H9 (cell line): ENCODE measurements around the gene HBS1L. TPM values are rescaled to one million over a fixed set of nuclear protein-coding genes. Genes with fewer than 3 reads are reported as not detected.

Experiments
- DNase-seq: peaks from one replicate; pipeline ENCODE4 v3.0.0-alpha.2; 2017
- H2AFZ ChIP-seq: one replicate; pipeline ENCODE4 v1.6.1; 2013; ENCODE audit warnings: mild to moderate bottlenecking, low read length, control low read depth, moderate library complexity
- H2AK5ac ChIP-seq: 2 replicates; pipeline ENCODE4 v1.6.1; 2013; ENCODE audit warnings: low read length, control low read depth, mixed read lengths; ENCODE audit not compliant: insufficient read length
- H2BK120ac ChIP-seq: one replicate; pipeline ENCODE4 v1.6.1; 2013; ENCODE audit warnings: low read depth, mild to moderate bottlenecking, low read length, control low read depth, inconsistent platforms; ENCODE audit not compliant: poor library complexity, severe bottlenecking
- H2BK12ac ChIP-seq: 2 replicates; pipeline ENCODE4 v1.6.1; 2013; ENCODE audit warnings: low read length, control low read depth, mixed read lengths, low read depth; ENCODE audit not compliant: insufficient read length
- H2BK15ac ChIP-seq: 2 replicates; pipeline ENCODE4 v1.6.1; 2013; ENCODE audit warnings: low read depth, low read length, control low read depth
- H2BK20ac ChIP-seq: one replicate; pipeline ENCODE4 v1.6.1; 2013; ENCODE audit warnings: low read depth, mild to moderate bottlenecking, low read length, control low read depth, inconsistent platforms; ENCODE audit not compliant: poor library complexity, severe bottlenecking
- H2BK5ac ChIP-seq: 2 replicates; pipeline ENCODE4 v1.6.1; 2013; ENCODE audit warnings: low read length, control low read depth, mixed read lengths; ENCODE audit not compliant: insufficient read length
- H3K14ac ChIP-seq: 2 replicates; pipeline ENCODE4 v1.6.1; 2013; ENCODE audit warnings: low read length, control low read depth; ENCODE audit not compliant: insufficient read depth
- H3K18ac ChIP-seq: 2 replicates; pipeline ENCODE4 v1.6.1; 2013; ENCODE audit warnings: low read depth, mild to moderate bottlenecking, mixed read lengths, low read length, control low read depth; ENCODE audit not compliant: insufficient read length
- H3K23ac ChIP-seq: 2 replicates; pipeline ENCODE4 v1.6.1; 2013; ENCODE audit warnings: low read length, control low read depth, mixed read lengths, low read depth; ENCODE audit not compliant: insufficient read length
- H3K23me2 ChIP-seq: 2 replicates; pipeline ENCODE4 v1.6.1; 2013; ENCODE audit warnings: low read depth, mild to moderate bottlenecking, mixed read lengths, low read length, control low read depth; ENCODE audit not compliant: insufficient read length, poor library complexity, severe bottlenecking
- H3K27ac ChIP-seq: 2 replicates; pipeline ENCODE4 v1.5.1; 2013; ENCODE audit warnings: low read length, control low read depth, mixed read lengths, low read depth; ENCODE audit not compliant: insufficient read length
- H3K27me3 ChIP-seq: 2 replicates; pipeline ENCODE4 v1.6.1; 2013; ENCODE audit warnings: low read length, control low read depth, inconsistent platforms; ENCODE audit not compliant: insufficient read depth
- H3K4ac ChIP-seq: 2 replicates; pipeline ENCODE4 v1.6.1; 2013; ENCODE audit warnings: low read depth, mild to moderate bottlenecking, control low read depth, inconsistent platforms, low read length, moderate library complexity
- H3K4me1 ChIP-seq: 2 replicates; pipeline ENCODE4 v1.6.1; 2013; ENCODE audit warnings: low read length, control low read depth, inconsistent platforms; ENCODE audit not compliant: insufficient read depth
- H3K4me2 ChIP-seq: 2 replicates; pipeline ENCODE4 v1.6.1; 2013; ENCODE audit warnings: low read length, control low read depth, mixed read lengths; ENCODE audit not compliant: insufficient read length, insufficient read depth
- H3K56ac ChIP-seq: 2 replicates; pipeline ENCODE4 v1.6.1; 2013; ENCODE audit warnings: low read depth, mild to moderate bottlenecking, mixed read lengths, low read length, control low read depth; ENCODE audit not compliant: insufficient read length
- H3K79me1 ChIP-seq: 2 replicates; pipeline ENCODE4 v1.6.1; 2013; ENCODE audit warnings: low read depth, mild to moderate bottlenecking, moderate library complexity, low read length, control low read depth, inconsistent platforms; ENCODE audit not compliant: insufficient read depth, poor library complexity, severe bottlenecking
- H3K79me2 ChIP-seq: 2 replicates; pipeline ENCODE4 v1.6.1; 2013; ENCODE audit warnings: low read length, control low read depth, inconsistent platforms; ENCODE audit not compliant: insufficient read depth
- H3K9ac ChIP-seq: 2 replicates; pipeline ENCODE4 v1.6.1; 2013; ENCODE audit warnings: low read length, control low read depth, mixed read lengths; ENCODE audit not compliant: insufficient read length; ENCODE audit errors: extremely low read depth
- H3K9me3 ChIP-seq: one replicate; pipeline ENCODE4 v1.6.1; 2013; ENCODE audit warnings: low read depth, low read length, inconsistent platforms; ENCODE audit not compliant: control insufficient read depth
- H3T11ph ChIP-seq: one replicate; pipeline ENCODE4 v1.6.1; 2013; ENCODE audit warnings: mild to moderate bottlenecking, low read length, control low read depth, inconsistent platforms
- H4K20me1 ChIP-seq: one replicate; pipeline ENCODE4 v1.6.1; 2013; ENCODE audit not compliant: control insufficient read depth, insufficient read length, insufficient read depth
- H4K5ac ChIP-seq: 2 replicates; pipeline ENCODE4 v1.6.1; 2013; ENCODE audit warnings: low read depth, mild to moderate bottlenecking, mixed read lengths, low read length, control low read depth; ENCODE audit not compliant: insufficient read length
- H4K8ac ChIP-seq: replicated peaks from 2 replicates; pipeline ENCODE4 v1.6.1; 2013; ENCODE audit warnings: low read length, control low read depth, mixed read lengths, low read depth; ENCODE audit not compliant: insufficient read length
- H4K91ac ChIP-seq: 2 replicates; pipeline ENCODE4 v1.6.1; 2013; ENCODE audit warnings: low read depth, mild to moderate bottlenecking, moderate library complexity, mixed read lengths, low read length, control low read depth; ENCODE audit not compliant: insufficient read length
- H3K27ac Mint-ChIP-seq, 3 experiments: 2 replicates in 2 of 3; 3 replicates in 1 of 3; pipeline ENCODE4 v1.8.0; 2020 to 2021; ENCODE audit warnings: mixed read lengths in 3 of 3, mild to moderate bottlenecking in 1 of 3, moderate library complexity in 1 of 3
- H3K27me3 Mint-ChIP-seq: 2 replicates; pipeline ENCODE4 v1.8.0; 2021; ENCODE audit warnings: low read depth, mild to moderate bottlenecking, moderate library complexity, mixed read lengths
- H3K36me3 Mint-ChIP-seq, 3 experiments: 2 replicates in 2 of 3; 3 replicates in 1 of 3; pipeline ENCODE4 v1.8.0; 2020 to 2021; ENCODE audit warnings: low read depth in 3 of 3, mixed read lengths in 3 of 3; ENCODE audit not compliant: insufficient read depth in 1 of 3
- H3K4me1 Mint-ChIP-seq, 2 experiments: 2 replicates each; pipeline ENCODE4 v1.8.0; 2020; ENCODE audit warnings: mixed read lengths in 2 of 2
- H3K4me3 Mint-ChIP-seq, 2 experiments: 2 replicates in 1 of 2; 3 replicates in 1 of 2; pipeline ENCODE4 v1.8.0; 2020 to 2021; ENCODE audit warnings: mild to moderate bottlenecking in 2 of 2, mixed read lengths in 2 of 2, moderate library complexity in 1 of 2
- H3K9me3 Mint-ChIP-seq, 2 experiments: 2 replicates in 1 of 2; 3 replicates in 1 of 2; pipeline ENCODE4 v1.8.0; 2020; ENCODE audit warnings: mild to moderate bottlenecking in 2 of 2, mixed read lengths in 2 of 2, moderate library complexity in 1 of 2
- WGBS: extraction: QIAGEN DNeasy Blood & Tissue Kit; methylation state at CpG from one replicate; pipeline ENCODE4 v1.1.7; 2013; ENCODE audit warnings: missing lambda C conversion rate, low lambda C conversion rate, mixed read lengths; ENCODE audit not compliant: insufficient read length; ENCODE audit errors: extremely low coverage; 5-methylcytosine and 5-hydroxymethylcytosine counted together
- total RNA-seq: library from RNA; stranded (reverse); gene quantifications from 2 replicates; pipeline ENCODE4 v1.2.1, GENCODE V29; 2021
- TF ChIP-seq, protein P1 (sequence below): fragments of 200-600 bp; sonication (generic); conservative IDR thresholded peaks from 3 replicates; pipeline ENCODE4 v1.8.0; 2021; ENCODE audit warnings: antibody characterized with exemption, mild to moderate bottlenecking

HBS1L gene
- total RNA-seq, 1 experiment from 2014 or later, result 110 TPM

DNA sequence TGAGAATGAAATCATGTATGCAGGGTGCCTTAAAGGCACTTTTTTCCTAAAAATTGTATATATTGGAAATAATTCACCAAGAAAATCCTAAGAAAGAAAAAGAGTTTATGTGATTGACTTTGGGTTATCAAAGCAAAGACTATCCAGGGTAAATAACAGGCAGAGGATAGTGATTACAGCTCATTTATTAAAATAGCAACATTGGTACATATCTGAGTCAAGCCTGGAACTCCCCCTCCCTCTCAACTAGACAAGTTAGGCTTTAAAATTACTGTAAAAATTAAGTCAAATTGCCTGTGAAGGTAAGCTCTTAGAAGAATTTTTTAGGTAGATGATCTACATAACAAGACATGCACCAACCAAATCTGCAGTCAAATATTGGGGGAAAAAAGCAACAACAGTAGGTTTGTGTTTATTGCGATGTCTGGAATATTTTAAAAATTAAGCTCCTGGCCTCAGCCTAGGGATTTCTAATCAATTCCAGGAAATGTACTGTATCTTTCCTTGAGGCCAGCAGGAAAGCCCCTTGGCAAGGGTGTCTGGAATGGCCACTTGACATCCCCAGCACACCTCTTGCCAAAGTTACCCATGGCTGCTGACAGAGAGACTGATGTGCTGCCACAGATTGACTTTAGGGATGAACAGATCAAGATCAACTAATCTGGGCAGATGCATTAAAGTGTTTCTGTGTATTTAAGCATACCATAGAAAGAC is 31.2 kb upstream of the HBS1L start:
- H3K36me3 Mint-ChIP-seq, result peaks cover 0 to 13% (median 4%) of the 10 kb centered on the region in 3 experiments; a peak in 4 of 7 replicates

More for the DNA sequence above, 31.2 kb upstream of the HBS1L start:
- Histone ChIP-seq H4K20me1 (no peaks in the 10 kb centered on the region), H2AK5ac (no peak overlapping the region), H3K4me2 (no peak overlapping the region), H2BK20ac (no peak overlapping the region), H4K8ac (no peak overlapping the region), H3K27ac (no peak overlapping the region), H2BK12ac (no peak overlapping the region), H3K23ac (no peak overlapping the region), H2BK5ac (no peak overlapping the region), H4K91ac (no peak overlapping the region), H3K4ac (no peak overlapping the region), H4K5ac (peak overlapping the region; percentile 83), H3K18ac (no peak overlapping the region), H3K4me1 (no peaks in the 10 kb centered on the region), H2AFZ (no peak overlapping the region), H3K56ac (no peak overlapping the region), H2BK120ac (no peak overlapping the region), H3K27me3 (no peaks in the 10 kb centered on the region), H3K9me3 (no peaks in the 10 kb centered on the region), H3K79me1 (no peaks in the 10 kb centered on the region), H3K23me2 (no peaks in the 10 kb centered on the region), H3K9ac (no peak overlapping the region), H2BK15ac (no peak overlapping the region), H3K14ac (no peak overlapping the region), H3T11ph (no peak overlapping the region), H3K79me2 (no peaks in the 10 kb centered on the region)
- H3K4me3 Mint-ChIP-seq, result no peak overlapping the region
- no peak overlapping the region for H3K27ac Mint-ChIP-seq
- WGBS, result no CpG with 5 or more reads among the region's 1 CpG
- H3K9me3 Mint-ChIP-seq, result peaks cover 9 to 11% of the 10 kb centered on the region in 2 experiments
- H3K4me1 Mint-ChIP-seq, result peaks cover 0 to 8% of the 10 kb centered on the region in 2 experiments; a peak in 2 of 4 replicates
- DNase-seq, result no peak
- TF ChIP-seq, protein P1, sequence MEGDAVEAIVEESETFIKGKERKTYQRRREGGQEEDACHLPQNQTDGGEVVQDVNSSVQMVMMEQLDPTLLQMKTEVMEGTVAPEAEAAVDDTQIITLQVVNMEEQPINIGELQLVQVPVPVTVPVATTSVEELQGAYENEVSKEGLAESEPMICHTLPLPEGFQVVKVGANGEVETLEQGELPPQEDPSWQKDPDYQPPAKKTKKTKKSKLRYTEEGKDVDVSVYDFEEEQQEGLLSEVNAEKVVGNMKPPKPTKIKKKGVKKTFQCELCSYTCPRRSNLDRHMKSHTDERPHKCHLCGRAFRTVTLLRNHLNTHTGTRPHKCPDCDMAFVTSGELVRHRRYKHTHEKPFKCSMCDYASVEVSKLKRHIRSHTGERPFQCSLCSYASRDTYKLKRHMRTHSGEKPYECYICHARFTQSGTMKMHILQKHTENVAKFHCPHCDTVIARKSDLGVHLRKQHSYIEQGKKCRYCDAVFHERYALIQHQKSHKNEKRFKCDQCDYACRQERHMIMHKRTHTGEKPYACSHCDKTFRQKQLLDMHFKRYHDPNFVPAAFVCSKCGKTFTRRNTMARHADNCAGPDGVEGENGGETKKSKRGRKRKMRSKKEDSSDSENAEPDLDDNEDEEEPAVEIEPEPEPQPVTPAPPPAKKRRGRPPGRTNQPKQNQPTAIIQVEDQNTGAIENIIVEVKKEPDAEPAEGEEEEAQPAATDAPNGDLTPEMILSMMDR, result no peak
- no peaks in the 10 kb centered on the region for H3K27me3 Mint-ChIP-seq
